ENCODE data around the gene HOMER2. TPM values are rescaled to one million over a fixed set of nuclear protein-coding genes. Genes with fewer than 3 reads are reported as not detected.

HOMER2 gene
- total RNA-seq, 2 experiments from 2014 or later = 0.85 to 1.6 TPM

DNA sequence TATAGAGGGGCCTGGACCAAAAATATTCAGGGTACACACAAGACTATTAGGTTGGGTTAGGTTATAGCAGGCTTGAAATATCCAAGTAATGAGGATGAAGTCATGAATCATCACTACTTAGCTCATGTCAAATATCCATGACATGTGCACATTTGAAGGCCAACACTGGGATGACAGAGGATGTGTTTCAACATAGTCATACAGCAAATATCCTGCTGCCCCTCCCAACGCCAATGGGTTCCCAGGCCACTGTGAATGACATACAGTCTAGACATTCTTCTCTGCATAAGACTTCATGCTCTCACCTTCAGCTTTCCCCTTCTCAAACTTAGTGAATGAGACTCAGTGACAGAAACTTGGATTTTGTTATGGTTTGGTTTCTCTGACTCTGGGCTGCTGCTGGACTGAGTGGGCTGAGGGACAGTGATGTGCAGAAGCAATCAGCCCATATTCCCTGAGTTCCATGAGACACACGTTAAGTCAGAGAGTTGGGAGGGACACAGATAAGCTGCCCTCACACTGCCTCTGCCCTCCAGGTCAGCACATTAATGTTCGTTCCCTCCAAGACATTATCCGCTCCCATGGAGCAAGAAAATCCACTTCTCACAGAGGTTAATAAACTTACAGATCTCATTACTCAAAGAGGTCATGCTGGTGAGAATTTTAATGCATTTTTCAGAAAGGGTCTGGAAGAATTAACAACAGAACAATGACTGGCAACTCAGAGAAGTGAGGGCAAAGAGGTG is 15.4 kb downstream of the HOMER2 start:
- Histone ChIP-seq H3K27me3 (ENCODE audit: control insufficient read depth in 1 of 2, insufficient read depth in 2 of 2, low read length in 2 of 2) (no peaks in the 10 kb centered on the region), H3K27ac (ENCODE audit: low read depth in 1 of 2, low read length in 2 of 2) (no peak overlapping the region), H3K4me1 (ENCODE audit: insufficient read depth, low read length) (no peaks in the 10 kb centered on the region), H3K9me3 (ENCODE audit: control insufficient read depth in 1 of 2, insufficient read depth in 1 of 2, low read length in 2 of 2) (no peaks in the 10 kb centered on the region), H3K36me3 (ENCODE audit: insufficient read depth, low read length) (no peaks in the 10 kb centered on the region), H3K4me3 (ENCODE audit: low read length) (no peak overlapping the region)
- no peaks in the 10 kb centered on the region for H3K36me3 Mint-ChIP-seq (ENCODE audit: low read depth)
- DNase-seq (no peak), ATAC-seq (ENCODE audit: poor library complexity) (no peak)
- no peaks in the 10 kb centered on the region for H3K9me3 Mint-ChIP-seq
- H3K27ac Mint-ChIP-seq = no peak overlapping the region
- CTCF ChIA-PET = interaction anchor here (0.7 kb wide), 1 partner anchor 130 kb away, joined by 3 read pairs; no protein-coding TSS in a partner anchor
- H3K4me3 Mint-ChIP-seq = no peak overlapping the region
- H3K4me1 Mint-ChIP-seq (ENCODE audit: low read depth) = no peaks in the 10 kb centered on the region
- POLR2A ChIA-PET = no interaction called here
- TF ChIP-seq, protein P1, sequence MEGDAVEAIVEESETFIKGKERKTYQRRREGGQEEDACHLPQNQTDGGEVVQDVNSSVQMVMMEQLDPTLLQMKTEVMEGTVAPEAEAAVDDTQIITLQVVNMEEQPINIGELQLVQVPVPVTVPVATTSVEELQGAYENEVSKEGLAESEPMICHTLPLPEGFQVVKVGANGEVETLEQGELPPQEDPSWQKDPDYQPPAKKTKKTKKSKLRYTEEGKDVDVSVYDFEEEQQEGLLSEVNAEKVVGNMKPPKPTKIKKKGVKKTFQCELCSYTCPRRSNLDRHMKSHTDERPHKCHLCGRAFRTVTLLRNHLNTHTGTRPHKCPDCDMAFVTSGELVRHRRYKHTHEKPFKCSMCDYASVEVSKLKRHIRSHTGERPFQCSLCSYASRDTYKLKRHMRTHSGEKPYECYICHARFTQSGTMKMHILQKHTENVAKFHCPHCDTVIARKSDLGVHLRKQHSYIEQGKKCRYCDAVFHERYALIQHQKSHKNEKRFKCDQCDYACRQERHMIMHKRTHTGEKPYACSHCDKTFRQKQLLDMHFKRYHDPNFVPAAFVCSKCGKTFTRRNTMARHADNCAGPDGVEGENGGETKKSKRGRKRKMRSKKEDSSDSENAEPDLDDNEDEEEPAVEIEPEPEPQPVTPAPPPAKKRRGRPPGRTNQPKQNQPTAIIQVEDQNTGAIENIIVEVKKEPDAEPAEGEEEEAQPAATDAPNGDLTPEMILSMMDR (IDR thresholded peaks at IDR 0.05) = no peak
- intact Hi-C loops (cut with DNase I, micrococcal nuclease) = no loop called here
- H3K27me3 Mint-ChIP-seq = peaks cover 21% of the 10 kb centered on the region

GRCh38 chr15:82935382-82935781 is 17.1 kb downstream of the HOMER2 start:
- ATAC-seq (ENCODE audit: poor library complexity) (no peak), DNase-seq (no peak)
- Histone ChIP-seq H3K9me3 (ENCODE audit: control insufficient read depth in 1 of 2, insufficient read depth in 1 of 2, low read length in 2 of 2) (no peaks in the 10 kb centered on the region), H3K27me3 (ENCODE audit: control insufficient read depth in 1 of 2, insufficient read depth in 2 of 2, low read length in 2 of 2) (no peaks in the 10 kb centered on the region), H3K27ac (ENCODE audit: low read depth in 1 of 2, low read length in 2 of 2) (no peak overlapping the region), H3K36me3 (ENCODE audit: insufficient read depth, low read length) (no peaks in the 10 kb centered on the region), H3K4me1 (ENCODE audit: insufficient read depth, low read length) (no peaks in the 10 kb centered on the region), H3K4me3 (ENCODE audit: low read length) (no peak overlapping the region)
- H3K36me3 Mint-ChIP-seq (ENCODE audit: low read depth) = no peaks in the 10 kb centered on the region
- no peak overlapping the region for H3K4me3 Mint-ChIP-seq
- TF ChIP-seq, protein P1 (IDR thresholded peaks at IDR 0.05) = no peak
- intact Hi-C loops (cut with DNase I, micrococcal nuclease) = no loop called here
- ChIA-PET POLR2A (no interaction called here), CTCF (no interaction called here)
- no peak overlapping the region for H3K27ac Mint-ChIP-seq
- no peaks in the 10 kb centered on the region for H3K9me3 Mint-ChIP-seq
- no peaks in the 10 kb centered on the region for H3K4me1 Mint-ChIP-seq (ENCODE audit: low read depth)
- peaks cover 16% of the 10 kb centered on the region for H3K27me3 Mint-ChIP-seq

DNA sequence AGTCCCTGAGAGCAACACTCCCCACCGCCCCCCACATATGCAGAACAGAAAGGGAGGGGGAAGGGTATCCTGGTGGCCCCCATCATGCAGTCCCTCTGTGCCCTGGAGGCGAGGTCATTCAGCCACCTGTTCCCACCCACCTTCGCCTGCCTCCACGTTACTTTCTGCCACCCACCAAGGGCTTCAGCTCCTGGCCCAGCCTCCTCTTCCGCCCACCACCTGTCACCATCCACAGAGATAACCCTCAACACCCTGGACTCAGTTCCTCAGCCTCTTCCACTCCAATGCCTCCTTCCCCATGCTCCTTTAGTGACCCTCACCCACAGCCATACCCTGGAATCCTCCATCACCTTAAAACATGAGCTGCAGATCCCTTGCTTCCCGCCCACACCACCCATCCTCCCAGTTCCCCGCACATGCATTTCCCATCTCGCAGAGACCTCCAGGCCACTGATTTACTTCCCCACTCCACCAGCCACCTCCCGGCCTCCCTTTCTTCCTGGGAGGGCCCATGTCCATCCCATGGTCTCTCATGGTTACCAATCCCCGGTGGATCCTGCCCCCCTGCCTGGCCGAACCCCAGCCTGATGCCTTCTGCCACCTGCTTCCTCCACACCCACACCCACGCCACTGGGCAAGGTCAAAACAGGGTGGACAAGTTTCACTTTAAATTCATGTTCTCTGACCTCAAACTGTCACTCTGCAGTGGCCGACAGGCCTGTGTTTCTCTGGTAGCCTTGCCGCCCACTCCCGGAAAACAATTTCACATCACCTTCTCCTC is 18.2 kb downstream of the HOMER2 start:
- POLR2A ChIA-PET = no interaction called here
- no peak overlapping the region for H3K27ac ChIP-seq (ENCODE audit: low read depth in 1 of 2, low read length in 2 of 2)
- TF ChIP-seq, protein P1 (IDR thresholded peaks at IDR 0.05) = no peak
- H3K27me3 ChIP-seq (ENCODE audit: control insufficient read depth in 1 of 2, insufficient read depth in 2 of 2, low read length in 2 of 2) = no peaks in the 10 kb centered on the region
- intact Hi-C loops (cut with DNase I, micrococcal nuclease) = no loop called here
- no peak overlapping the region for H3K27ac Mint-ChIP-seq
- H3K4me1 Mint-ChIP-seq (ENCODE audit: low read depth) = no peaks in the 10 kb centered on the region
- peaks cover 16% of the 10 kb centered on the region for H3K27me3 Mint-ChIP-seq
- DNase-seq (no peak), ATAC-seq (ENCODE audit: poor library complexity) (no peak)
- H3K4me1 ChIP-seq (ENCODE audit: insufficient read depth, low read length) = no peaks in the 10 kb centered on the region
- CTCF ChIA-PET = no interaction called here
- H3K9me3 ChIP-seq (ENCODE audit: control insufficient read depth in 1 of 2, insufficient read depth in 1 of 2, low read length in 2 of 2) = no peaks in the 10 kb centered on the region
- no peak overlapping the region for H3K4me3 ChIP-seq (ENCODE audit: low read length)
- no peaks in the 10 kb centered on the region for H3K9me3 Mint-ChIP-seq
- H3K4me3 Mint-ChIP-seq = no peak overlapping the region
- no peaks in the 10 kb centered on the region for H3K36me3 Mint-ChIP-seq (ENCODE audit: low read depth)
- no peaks in the 10 kb centered on the region for H3K36me3 ChIP-seq (ENCODE audit: insufficient read depth, low read length)
